GM19099 (cell line): ENCODE measurements around the gene ADAM10.

Source experiments
- POLR2A ChIP-seq: IDR thresholded peaks from 3 replicates; pipeline ENCODE4 v1.6.1; 2011; ENCODE audit warnings: low read depth; ENCODE audit not compliant: insufficient read length; ENCODE audit errors: extremely low read depth

The ADAM10 gene

DNA sequence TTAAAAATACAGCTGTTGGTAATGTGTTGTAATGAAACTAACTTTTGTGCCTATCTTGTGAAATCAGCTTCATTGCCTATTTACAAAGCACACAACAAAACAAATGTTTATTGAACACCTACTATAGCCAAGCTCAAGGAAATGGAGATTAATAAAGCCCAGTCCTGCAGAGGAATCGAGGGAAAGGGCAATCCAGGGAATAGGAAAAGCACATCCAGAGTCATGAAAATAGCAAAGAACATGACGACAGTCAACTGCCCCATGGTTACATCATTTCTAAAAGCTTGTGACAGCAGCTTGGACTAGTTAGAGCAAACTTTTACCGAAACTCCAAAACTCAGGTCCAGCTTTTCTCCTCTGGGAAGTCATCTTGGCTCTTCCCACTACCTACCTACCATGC, 160.5 kb downstream of the ADAM10 start:
- no peak for TF ChIP-seq POLR2A

DNA sequence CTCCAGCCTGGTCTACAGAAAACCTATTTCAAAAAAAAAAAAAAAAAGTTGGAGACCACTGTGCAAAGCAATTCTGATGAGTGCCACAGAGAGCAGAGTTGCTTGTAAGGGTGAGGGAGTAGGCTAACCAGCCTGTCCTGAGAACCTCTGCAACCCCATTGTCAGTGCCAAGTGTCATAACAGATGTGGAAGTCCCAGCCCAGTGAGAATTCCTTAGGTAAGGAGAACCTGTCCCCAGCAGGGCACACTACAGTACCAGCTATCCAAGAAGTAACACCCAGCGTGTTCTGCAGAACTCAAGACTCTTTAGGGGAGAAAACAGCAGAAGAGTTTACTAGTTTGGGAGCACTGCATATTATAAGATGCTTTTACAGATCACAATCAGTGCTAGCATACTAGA, 161.4 kb downstream of the ADAM10 start:
- no peak for TF ChIP-seq POLR2A

DNA sequence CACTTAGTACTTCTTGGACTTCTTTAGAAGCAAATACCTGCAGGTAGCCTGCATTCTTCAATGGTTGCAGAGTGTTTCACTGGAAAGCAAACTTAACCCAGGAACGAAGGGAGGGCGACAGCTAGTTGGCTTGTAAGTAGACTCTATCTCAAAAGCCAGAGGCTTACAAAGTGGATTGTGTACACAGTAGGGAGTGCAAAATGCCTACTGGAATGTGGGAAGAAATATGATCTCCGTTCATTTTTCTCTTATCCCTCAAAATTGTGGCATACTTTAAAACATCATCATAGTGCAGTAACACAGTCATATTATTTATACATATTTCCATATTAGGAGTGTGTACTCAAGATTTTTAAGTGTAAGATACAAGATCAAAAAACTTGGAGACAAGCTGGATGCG, 162.0 kb downstream of the ADAM10 start:
- no peak for TF ChIP-seq POLR2A

DNA sequence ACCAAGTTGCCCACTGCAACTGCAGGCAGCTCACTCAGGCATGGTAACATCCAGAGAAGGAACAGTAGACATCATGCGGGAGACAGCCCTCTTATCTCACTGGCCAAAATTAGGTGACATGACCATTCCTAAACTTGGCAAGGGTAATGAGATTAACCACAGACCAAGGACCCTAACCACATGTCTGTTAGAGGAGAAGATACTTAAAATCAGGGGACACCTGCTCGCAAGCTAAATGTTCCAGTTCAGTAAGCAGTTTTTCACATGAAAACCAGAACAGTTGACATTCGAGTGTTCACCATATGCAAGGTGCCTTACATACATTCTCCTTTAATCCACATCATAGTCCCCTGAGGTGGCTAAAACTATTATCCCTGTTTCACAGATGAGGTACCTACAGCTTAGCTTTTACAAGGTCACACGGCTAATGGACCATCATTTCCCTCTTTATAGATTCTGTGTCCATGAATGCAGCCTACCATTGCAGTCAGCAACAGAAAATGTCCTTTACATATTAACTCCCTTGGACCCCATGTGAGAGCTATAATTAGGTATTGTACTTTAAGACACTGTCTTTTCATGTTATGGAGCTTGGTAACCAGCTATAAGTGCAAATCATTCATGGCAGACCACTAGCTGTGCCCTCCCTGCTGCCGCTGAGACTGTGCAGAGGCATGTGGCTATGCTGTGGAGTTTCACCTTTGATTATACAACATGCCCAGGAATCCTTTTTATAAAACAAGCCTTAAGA, 163.6 kb downstream of the ADAM10 start:
- no peak for TF ChIP-seq POLR2A

GRCh38 chr15:58584789-58585461, 164.6 kb downstream of the ADAM10 start:
- TF ChIP-seq POLR2A, result no peak

GRCh38 chr15:58583171-58583908, 166.2 kb downstream of the ADAM10 start:
- TF ChIP-seq POLR2A, result no peak

- TF ChIP-seq POLR2A, result no peak
These were observed 167.3 kb downstream of the ADAM10 start for GRCh38 chr15:58582160-58582559.

GRCh38 chr15:58576657-58577056, 172.8 kb downstream of the ADAM10 start:
- TF ChIP-seq POLR2A, result no peak

GRCh38 chr15:58575045-58575786, 174.3 kb downstream of the ADAM10 start:
- no peak for TF ChIP-seq POLR2A

DNA sequence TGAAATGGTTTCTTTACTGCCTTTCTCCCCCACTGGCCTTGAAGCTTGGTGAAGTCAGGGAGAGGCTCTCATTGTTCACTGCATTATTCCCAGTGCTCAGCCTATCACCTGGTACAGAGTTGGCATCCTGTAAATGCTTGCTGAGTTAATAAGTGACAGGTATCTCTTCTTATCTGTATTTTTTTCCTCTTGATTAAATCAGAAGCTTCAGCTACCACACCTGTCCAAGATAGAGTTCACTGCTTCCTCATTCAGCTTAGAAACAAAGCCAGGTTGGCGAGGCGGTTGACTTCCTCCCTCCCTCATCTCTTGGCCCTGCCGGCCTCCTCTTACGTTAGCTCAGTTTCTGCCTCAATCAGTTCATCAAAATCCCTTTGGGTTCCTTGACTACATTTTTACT, 174.9 kb downstream of the ADAM10 start:
- TF ChIP-seq POLR2A, result no peak

DNA sequence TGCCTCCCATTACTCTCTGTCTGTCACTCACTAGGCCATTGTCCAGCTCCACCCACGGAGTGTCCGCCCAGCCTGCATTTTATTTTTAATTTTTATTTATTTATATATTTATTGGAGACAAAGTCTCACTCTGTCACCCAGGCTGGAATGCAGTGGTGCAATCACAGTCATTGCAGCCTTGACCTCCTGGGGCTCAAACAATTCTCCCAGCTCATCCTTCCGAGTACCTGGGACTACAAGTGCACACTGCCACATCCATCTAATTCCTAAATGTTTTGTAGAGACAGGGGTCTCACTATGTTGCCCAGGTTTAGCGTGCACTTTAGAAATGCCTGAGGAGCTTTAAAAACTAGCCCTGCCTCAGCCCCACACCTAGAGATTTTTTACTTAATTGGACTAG, 176.2 kb downstream of the ADAM10 start:
- TF ChIP-seq POLR2A, result no peak

DNA sequence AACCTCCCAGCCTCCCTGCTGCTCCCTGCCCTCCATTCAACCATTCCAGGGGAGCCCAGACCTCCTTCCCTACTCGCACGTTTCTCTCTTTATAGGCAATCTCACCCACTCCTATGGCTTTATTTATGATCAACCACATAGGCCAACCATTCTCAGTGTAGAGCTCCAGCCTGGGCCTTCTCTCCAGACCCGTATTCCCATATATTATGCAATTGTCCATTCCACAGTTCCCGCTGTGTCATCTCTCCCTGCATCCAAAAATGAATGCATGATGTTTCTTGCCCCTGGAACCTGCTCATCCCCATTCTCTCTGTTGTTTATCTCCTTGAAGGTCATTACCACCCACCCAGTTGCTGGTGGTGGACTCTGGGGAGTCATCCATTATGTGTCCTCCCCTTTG, 177.0 kb downstream of the ADAM10 start:
- TF ChIP-seq POLR2A, result no peak

GRCh38 chr15:58571491-58571890, 178.0 kb downstream of the ADAM10 start:
- TF ChIP-seq POLR2A, result no peak

DNA sequence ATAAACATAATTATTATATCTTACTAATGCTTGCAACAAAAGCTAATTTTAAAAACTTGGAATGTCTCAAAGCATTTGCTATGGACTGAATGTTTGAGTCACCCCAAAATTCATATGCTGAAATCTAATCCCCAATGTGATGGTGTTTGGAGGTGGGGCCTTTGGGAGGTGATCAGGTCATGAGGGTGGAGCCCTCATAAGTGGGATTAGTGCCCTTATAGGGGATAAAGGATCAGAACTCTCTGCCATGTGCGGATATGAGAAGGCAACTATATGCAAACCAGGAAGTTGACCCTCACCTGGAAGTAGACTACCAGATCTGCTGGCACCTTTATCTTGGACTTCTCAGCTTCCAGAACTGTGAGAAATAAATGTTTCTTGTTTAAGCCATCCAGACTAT, 180.1 kb downstream of the ADAM10 start:
- no peak for TF ChIP-seq POLR2A

DNA sequence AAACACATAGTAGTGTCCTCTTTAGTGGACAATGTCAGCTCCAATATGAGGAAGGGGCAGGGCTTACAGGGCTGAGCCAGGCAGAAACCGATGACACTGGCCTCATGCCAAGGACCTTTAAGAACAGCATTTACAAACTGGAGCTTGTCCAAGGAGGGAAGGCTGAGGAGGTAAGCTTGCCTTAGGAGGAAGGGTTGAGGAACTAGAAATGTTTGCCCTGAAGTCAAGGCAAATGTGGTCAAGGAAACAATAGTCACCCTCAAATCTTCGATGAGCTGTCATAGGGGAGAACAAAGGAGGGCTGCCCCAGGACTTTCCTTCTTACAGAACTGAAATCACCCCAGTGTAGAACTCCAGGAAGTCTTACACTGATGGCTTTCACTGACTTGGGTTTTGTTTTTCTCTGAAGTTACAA, 181.3 kb downstream of the ADAM10 start:
- no peak for TF ChIP-seq POLR2A
